GM19240 (cell line): ENCODE measurements around the gene LANCL2.
"Not testable (repeated sequence)": the region's sequence is repeated elsewhere in the genome, so short reads cannot be mapped to it uniquely, and the experiment has no call there.

Experiments
- DNase-seq: peaks from one replicate; pipeline ENCODE4 v3.0.0; 2011; ENCODE audit warnings: low spot score; ENCODE audit not compliant: insufficient read length

Gene LANCL2

GRCh38 chr7:55469721-55470120 is 104.6 kb downstream of the LANCL2 start:
- DNase-seq = no peak

- no peak for DNase-seq
Measured at GRCh38 chr7:55470261-55470660, 105.1 kb downstream of the LANCL2 start.

GRCh38 chr7:55471594-55471993 is 106.5 kb downstream of the LANCL2 start:
- DNase-seq = not testable (repeated sequence)

GRCh38 chr7:55472406-55472805 is 107.3 kb downstream of the LANCL2 start:
- DNase-seq = not testable (repeated sequence)

- DNase-seq = no peak
Measured at GRCh38 chr7:55472928-55473725, 108.0 kb downstream of the LANCL2 start.

- no peak for DNase-seq
Measured at GRCh38 chr7:55473932-55474331, 108.8 kb downstream of the LANCL2 start.

- no peak for DNase-seq
Measured at GRCh38 chr7:55474944-55475854, 110.1 kb downstream of the LANCL2 start.

- DNase-seq = no peak
Measured at GRCh38 chr7:55475855-55476803, 111.0 kb downstream of the LANCL2 start.

- no peak for DNase-seq
Measured at GRCh38 chr7:55476852-55477780, 112.0 kb downstream of the LANCL2 start.

- no peak for DNase-seq
Measured at GRCh38 chr7:55477781-55478374, 112.7 kb downstream of the LANCL2 start.

- no peak for DNase-seq
Measured at GRCh38 chr7:55478700-55479099, 113.6 kb downstream of the LANCL2 start.

- no peak for DNase-seq
Measured at GRCh38 chr7:55481155-55481554, 116.0 kb downstream of the LANCL2 start.

- no peak for DNase-seq
Measured at GRCh38 chr7:55483046-55483445, 117.9 kb downstream of the LANCL2 start.
